Lower leg skin (tissue), 4 donors: ENCODE results near the gene DLGAP1. TPM values are rescaled to one million over a fixed set of nuclear protein-coding genes. Genes with fewer than 3 reads are reported as not detected.

Experiments
- DNase-seq, 2 donors: peaks; one replicate each; pipeline ENCODE4 v3.0.0-alpha.2; 2019; ENCODE audit warnings: low spot score in 2 of 2
- H3K4me3 ChIP-seq: fragments of 200-600 bp; sonication (generic); 2 replicates; pipeline ENCODE4 v1.5.1; 2017; ENCODE audit warnings: mild to moderate bottlenecking, low read depth; ENCODE audit not compliant: poor library complexity, severe bottlenecking
- POLR2A ChIP-seq, 2 donors: fragments of 450-650 bp; IDR thresholded peaks; one replicate each; pipeline ENCODE4 v1.6.1; 2016 to 2017; ENCODE audit warnings: antibody characterized with exemption in 2 of 2, mild to moderate bottlenecking in 1 of 2, moderate library complexity in 1 of 2
- WGBS, 2 donors: methylation state at CpG; one replicate each; pipeline ENCODE4 v1.1.5; 2018; 5-methylcytosine and 5-hydroxymethylcytosine counted together
- intact Hi-C: fragments of 100-400 bp; cut with DNase I; formaldehyde crosslinking; loops from one replicate; pipeline ENCODE4 v1.15.0; 2023; ENCODE audit warnings: low total_unique reads
- total RNA-seq, 4 donors: library from RNA; depleted of rRNA; stranded (reverse); fragments of >200 nt; gene quantifications; one replicate each; pipeline ENCODE4 v1.1.0, GENCODE V29; 2016
- TF ChIP-seq, protein P1 (sequence below), 3 donors: fragments of 450-650 bp; IDR thresholded peaks; one replicate each; pipeline ENCODE4 v1.5.1; 2016; ENCODE audit warnings: antibody characterized with exemption in 3 of 3, mild to moderate bottlenecking in 3 of 3, moderate library complexity in 2 of 3

The DLGAP1 gene
- total RNA-seq, 4 donors from 2014 or later, result 0.34 to 1.3 (median 0.82) TPM

GRCh38 chr18:4224031-4224704, 230.9 kb downstream of the DLGAP1 start:
- no peak overlapping the region for H3K4me3 ChIP-seq
- WGBS, 2 donors, result 74 to 92% methylated on average over 4 of the region's 4 CpGs
- TF ChIP-seq POLR2A (IDR thresholded peaks at IDR 0.05), result no peak
- no peak for DNase-seq
- intact Hi-C loops, result no loop called here

DNA sequence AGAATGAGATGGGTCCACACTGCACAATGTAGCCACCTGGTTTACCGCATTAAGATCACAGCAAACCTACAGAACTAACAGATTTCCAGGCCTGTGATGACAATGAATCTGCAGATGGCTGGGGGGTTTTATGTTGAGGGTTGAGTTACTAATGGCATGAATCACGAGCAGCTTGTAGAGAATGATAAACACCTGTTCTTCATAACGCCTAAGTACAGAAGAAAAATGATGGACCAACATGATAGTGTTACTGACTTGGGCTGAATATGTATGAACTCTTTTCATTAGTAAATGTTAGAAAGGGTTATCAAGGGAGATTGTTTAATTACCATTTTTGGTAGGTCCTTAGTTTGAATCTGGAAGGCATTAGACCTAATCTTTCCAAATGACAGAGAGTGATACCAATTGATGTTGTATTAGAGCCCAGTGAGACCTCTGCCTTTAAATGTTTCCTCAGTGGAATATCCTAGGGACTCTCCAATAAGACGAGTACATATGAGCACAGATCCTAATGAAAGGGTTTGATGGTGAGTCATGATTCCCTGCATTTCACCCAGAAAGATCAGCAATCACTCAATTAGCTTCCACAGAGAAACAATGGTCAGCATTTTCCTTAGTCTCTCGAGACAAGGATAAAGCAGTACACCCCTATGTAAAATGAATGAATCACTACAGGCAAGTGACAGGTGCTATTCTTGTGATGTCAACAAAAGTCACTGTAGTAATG, 243.8 kb downstream of the DLGAP1 start:
- intact Hi-C loops, result no loop called here
- no peak overlapping the region for H3K4me3 ChIP-seq
- WGBS, 2 donors, result 61 to 67% methylated on average over 5 of the region's 5 CpGs
- DNase-seq, result no peak
- TF ChIP-seq POLR2A (IDR thresholded peaks at IDR 0.05), result no peak
- TF ChIP-seq, protein P1, sequence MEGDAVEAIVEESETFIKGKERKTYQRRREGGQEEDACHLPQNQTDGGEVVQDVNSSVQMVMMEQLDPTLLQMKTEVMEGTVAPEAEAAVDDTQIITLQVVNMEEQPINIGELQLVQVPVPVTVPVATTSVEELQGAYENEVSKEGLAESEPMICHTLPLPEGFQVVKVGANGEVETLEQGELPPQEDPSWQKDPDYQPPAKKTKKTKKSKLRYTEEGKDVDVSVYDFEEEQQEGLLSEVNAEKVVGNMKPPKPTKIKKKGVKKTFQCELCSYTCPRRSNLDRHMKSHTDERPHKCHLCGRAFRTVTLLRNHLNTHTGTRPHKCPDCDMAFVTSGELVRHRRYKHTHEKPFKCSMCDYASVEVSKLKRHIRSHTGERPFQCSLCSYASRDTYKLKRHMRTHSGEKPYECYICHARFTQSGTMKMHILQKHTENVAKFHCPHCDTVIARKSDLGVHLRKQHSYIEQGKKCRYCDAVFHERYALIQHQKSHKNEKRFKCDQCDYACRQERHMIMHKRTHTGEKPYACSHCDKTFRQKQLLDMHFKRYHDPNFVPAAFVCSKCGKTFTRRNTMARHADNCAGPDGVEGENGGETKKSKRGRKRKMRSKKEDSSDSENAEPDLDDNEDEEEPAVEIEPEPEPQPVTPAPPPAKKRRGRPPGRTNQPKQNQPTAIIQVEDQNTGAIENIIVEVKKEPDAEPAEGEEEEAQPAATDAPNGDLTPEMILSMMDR (IDR thresholded peaks at IDR 0.05), result no peak

DNA sequence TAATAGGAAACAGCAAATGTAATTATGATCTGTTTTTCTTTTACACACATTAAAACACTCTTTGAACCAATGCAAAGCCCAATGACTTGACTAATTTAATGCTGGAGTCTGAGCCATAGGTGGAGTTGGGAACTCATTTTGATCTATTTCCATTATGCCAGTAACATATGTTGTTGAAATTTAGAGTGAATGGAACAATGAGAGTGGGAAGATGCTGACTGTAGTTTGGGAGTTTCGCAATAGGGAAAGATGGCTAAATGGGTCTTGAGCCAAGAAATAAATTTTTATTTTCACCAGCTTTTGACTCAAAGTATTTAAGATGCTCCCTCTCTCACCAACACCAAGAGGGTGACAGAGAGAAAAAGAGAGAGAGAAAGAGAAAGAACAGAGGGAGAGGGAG, 246.7 kb downstream of the DLGAP1 start:
- TF ChIP-seq POLR2A (IDR thresholded peaks at IDR 0.05), result no peak
- TF ChIP-seq, protein P1 (IDR thresholded peaks at IDR 0.05), result no peak
- no peak for DNase-seq
- H3K4me3 ChIP-seq, result no peak overlapping the region
- intact Hi-C loops, result no loop called here
- WGBS, 2 donors, result 82 to 83% methylated on average over 1 of the region's 1 CpG

- TF ChIP-seq POLR2A (IDR thresholded peaks at IDR 0.05), result no peak
- TF ChIP-seq, protein P1 (IDR thresholded peaks at IDR 0.05), result no peak
- intact Hi-C loops, result no loop called here
- H3K4me3 ChIP-seq, result no peak overlapping the region
- 88 to 95% methylated on average over 7 of the region's 7 CpGs for WGBS, 2 donors
- no peak for DNase-seq
Observed at GRCh38 chr18:4207383-4207985, 247.6 kb downstream of the DLGAP1 start.

GRCh38 chr18:4204438-4204720, 250.7 kb downstream of the DLGAP1 start:
- intact Hi-C loops, result no loop called here
- TF ChIP-seq, protein P1 (IDR thresholded peaks at IDR 0.05), result no peak
- TF ChIP-seq POLR2A (IDR thresholded peaks at IDR 0.05), result no peak
- no peak for DNase-seq
- H3K4me3 ChIP-seq, result no peak overlapping the region
- WGBS, 2 donors, result 42 to 66% methylated on average over 1 of the region's 1 CpG
